ENCODE measurements around the gene SPRR3.

- TF ChIP-seq EZH2 (IDR thresholded peaks at IDR 0.05; ENCODE audit: insufficient read depth, poor library complexity, severe bottlenecking) (no peak), EZH2phosphoT487 (IDR thresholded peaks at IDR 0.05; ENCODE audit: insufficient read depth, low read depth) (no peak)
These were observed 29.3 kb downstream of the SPRR3 start, which contains the start of gene SPRR1B for GRCh38 chr1:153030895-153031294.

Data from GM23248 (cell line).